GM12874 (cell line): Measurements from ENCODE around the gene MORF4L2.

Experiments used
- TF ChIP-seq, protein P1 (sequence below): IDR thresholded peaks from 2 replicates; pipeline ENCODE4 v1.5.1; 2011; ENCODE audit warnings: low read depth, mild to moderate bottlenecking, control low read depth, low read length, moderate library complexity; ENCODE audit not compliant: insufficient read depth

MORF4L2 gene

DNA sequence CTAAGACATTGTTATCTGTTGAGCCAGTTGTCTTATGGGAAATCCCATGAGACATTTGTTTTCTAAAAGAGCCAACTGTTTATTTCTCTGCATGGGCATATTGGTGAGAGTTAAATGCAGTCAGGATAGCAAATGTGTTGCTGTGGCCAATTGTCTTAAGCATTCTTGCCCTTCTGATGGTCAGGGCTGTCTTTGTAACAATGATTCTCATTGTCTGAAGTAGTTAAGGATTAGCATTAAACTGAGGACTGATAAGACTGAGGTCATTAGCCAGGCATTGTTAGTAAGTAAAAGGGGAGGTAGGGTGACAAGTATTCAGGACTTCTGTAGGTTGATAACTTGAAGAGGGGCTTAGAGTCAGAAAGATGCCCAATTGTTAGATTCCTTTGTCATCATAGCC, 11.2 kb upstream of the MORF4L2 start:
- TF ChIP-seq, protein P1, sequence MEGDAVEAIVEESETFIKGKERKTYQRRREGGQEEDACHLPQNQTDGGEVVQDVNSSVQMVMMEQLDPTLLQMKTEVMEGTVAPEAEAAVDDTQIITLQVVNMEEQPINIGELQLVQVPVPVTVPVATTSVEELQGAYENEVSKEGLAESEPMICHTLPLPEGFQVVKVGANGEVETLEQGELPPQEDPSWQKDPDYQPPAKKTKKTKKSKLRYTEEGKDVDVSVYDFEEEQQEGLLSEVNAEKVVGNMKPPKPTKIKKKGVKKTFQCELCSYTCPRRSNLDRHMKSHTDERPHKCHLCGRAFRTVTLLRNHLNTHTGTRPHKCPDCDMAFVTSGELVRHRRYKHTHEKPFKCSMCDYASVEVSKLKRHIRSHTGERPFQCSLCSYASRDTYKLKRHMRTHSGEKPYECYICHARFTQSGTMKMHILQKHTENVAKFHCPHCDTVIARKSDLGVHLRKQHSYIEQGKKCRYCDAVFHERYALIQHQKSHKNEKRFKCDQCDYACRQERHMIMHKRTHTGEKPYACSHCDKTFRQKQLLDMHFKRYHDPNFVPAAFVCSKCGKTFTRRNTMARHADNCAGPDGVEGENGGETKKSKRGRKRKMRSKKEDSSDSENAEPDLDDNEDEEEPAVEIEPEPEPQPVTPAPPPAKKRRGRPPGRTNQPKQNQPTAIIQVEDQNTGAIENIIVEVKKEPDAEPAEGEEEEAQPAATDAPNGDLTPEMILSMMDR: no peak

GRCh38 chrX:103691059-103691458, 4.6 kb upstream of the MORF4L2 start:
- TF ChIP-seq, protein P1: no peak

- TF ChIP-seq, protein P1: peak; percentile 36; the same call in 1 of the 2 replicates
Observed at GRCh38 chrX:103688946-103689345, 2.4 kb upstream of the MORF4L2 start.

DNA sequence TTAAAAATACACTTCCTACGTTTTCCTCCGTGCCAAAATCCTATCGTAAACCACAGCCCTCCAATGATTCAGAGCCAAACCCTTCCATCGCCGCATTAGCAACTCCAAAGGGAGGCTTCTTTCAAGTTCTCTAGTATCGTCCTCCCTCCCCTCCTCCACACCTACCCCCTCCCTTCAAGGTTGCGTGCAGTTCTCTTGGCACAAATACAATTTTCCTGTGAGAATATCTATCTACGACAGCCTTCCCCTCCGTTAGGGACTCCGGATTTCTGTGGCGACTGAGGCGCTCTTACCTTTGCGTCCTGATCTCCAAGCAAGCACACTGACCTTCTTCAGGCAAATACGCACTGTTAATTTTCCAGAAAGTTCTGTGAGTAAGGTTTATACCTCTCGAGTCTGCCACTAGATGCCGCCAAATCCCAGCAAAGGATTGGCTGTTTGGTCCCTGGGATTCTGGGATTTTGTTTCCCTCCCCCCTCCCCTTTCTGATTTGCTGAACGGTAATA, 1.2 kb upstream of the MORF4L2 start:
- TF ChIP-seq, protein P1: peak; percentile 41; the same call in 1 of the 2 replicates

DNA sequence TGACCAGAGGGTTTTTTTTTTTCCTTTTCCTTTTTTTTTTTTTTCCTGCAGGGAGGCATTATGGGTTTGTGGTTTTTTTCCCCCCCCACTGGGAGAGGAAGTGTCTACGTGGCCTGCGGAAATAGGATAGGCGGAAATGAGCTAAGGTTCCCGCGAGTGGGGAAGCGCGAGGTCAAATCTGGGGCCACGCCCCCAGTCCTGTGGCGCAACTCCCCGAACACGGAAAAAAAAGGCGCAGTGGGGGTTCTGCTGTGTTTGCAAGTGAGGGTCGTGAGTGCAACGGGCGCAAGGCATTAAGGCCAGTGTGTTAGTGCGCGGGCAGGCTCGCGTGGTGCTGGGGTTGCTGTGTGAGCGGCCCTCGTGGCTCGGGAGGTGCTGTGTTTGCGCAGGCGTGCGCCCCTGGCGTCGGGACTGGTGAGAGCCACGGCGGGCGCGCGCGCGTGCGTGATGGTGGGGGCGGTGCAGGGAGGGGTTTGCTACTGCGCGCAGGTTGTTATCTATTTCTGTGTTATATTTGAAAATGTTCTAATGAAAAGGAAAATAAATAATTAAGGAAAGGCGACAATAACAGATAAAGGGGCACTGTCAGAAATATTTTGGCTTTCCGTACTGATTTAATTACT, 685 bp upstream of the MORF4L2 start:
- TF ChIP-seq, protein P1: peak; percentile 61

DNA sequence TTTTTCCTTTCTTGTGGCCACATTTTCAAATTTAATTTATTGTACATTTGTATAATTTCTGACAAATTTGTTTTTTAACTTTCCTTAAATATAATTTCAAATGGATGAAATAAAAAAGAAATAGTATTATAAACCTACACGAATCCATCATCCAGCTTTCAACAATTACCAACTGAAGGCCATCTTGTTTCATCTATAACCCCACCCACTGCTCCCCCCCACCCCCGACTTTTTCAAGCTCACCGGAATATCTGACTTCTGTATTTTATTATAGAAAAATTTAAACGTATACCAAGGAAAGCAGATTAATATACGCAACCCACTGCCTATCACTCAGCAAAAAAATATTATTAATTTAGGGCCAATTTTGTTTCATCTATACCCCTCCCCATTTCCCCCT, 1.1 kb downstream of the MORF4L2 start:
- TF ChIP-seq, protein P1: no peak

DNA sequence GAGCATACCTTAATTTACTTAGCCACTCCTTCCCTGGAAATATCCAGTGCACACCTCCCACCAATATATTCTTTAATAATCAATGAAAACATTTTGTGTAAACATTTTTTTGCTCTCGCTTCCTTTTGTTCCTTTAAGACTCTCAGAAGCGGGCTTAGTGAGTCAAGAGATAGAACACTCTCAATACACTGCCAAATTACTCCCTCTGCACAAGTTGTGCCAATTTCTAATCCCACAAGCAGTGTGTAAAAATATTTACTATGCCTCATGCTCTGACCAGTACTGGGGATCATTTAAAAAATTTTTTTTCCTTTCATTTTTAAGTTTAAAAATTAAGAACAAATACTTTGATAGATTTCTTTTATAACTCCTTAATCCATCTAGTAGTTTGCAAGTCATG, 5.1 kb downstream of the MORF4L2 start:
- TF ChIP-seq, protein P1: no peak
